BLaER1 treated with 17β-estradiol and CSF1 and Interleukin-3, amounts not matched to agents 10 nM and 100 nM (cell line): ENCODE measurements around the gene SMG6.
A peak's percentile ranks its signal among the peaks of the same experiment; 100 is the strongest.
"Not testable (repeated sequence)": the region's sequence is repeated elsewhere in the genome, so short reads cannot be mapped to it uniquely, and the experiment has no call there.

Experiments
- H3K27ac ChIP-seq, 11 experiments: shearing (Covaris generic); formaldehyde crosslinking; 2 replicates each; pipeline ENCODE4 v1.8.1; 2022
- H3K27me3 ChIP-seq, 11 experiments: shearing (Covaris generic); formaldehyde crosslinking; 2 replicates each; pipeline ENCODE4 v1.8.1; 2022
- H3K36me3 ChIP-seq, 11 experiments: shearing (Covaris generic); formaldehyde crosslinking; 2 replicates each; pipeline ENCODE4 v1.8.1; 2022
- H3K4me1 ChIP-seq, 10 experiments: shearing (Covaris generic); formaldehyde crosslinking; 2 replicates each; pipeline ENCODE4 v1.8.1; 2022
- H3K4me2 ChIP-seq, 11 experiments: shearing (Covaris generic); formaldehyde crosslinking; 2 replicates each; pipeline ENCODE4 v1.8.1; 2022
- H3K4me3 ChIP-seq, 10 experiments: shearing (Covaris generic); formaldehyde crosslinking; 2 replicates each; pipeline ENCODE4 v1.8.1; 2022
- H3K9ac ChIP-seq, 11 experiments: shearing (Covaris generic); formaldehyde crosslinking; 2 replicates each; pipeline ENCODE4 v1.8.1; 2022
- H3K9me3 ChIP-seq, 11 experiments: shearing (Covaris generic); formaldehyde crosslinking; replicated peaks in 1 of 11; 2 replicates each; pipeline ENCODE4 v1.8.1; 2022
- H4K20me1 ChIP-seq, 11 experiments: shearing (Covaris generic); formaldehyde crosslinking; 2 replicates each; pipeline ENCODE4 v1.8.1; 2022
- Cebpa-rat ChIP-seq, 11 experiments: shearing (Covaris generic); IDR thresholded peaks; 2 replicates each; pipeline ENCODE4 v1.8.1; 2022

The SMG6 gene

GRCh38 chr17:2336852-2337543 lies 33.4 kb upstream of the SMG6 start, which contains the start of gene SGSM2:
TSS of gene SGSM2 (plus strand) at chr17:2337501. CDS start at chr17:2337689, 188 bp downstream.
- H4K20me1 ChIP-seq = peaks cover 0 to 62% (median 40%) of the 10 kb centered on the region in 11 experiments; a peak in 18 of 22 replicates
- H3K9me3 ChIP-seq = no peaks in the 10 kb centered on the region
- peaks cover 37 to 51% (median 47%) of the 10 kb centered on the region in 11 experiments for H3K36me3 ChIP-seq
- peak within 1 kb of the TSS; percentile 81 to 95 (median 91) for H3K9ac ChIP-seq
- no peaks in the 10 kb centered on the region for H3K27me3 ChIP-seq
- peaks cover 24 to 42% (median 36%) of the 10 kb centered on the region in 10 experiments for H3K4me1 ChIP-seq
- H3K4me3 ChIP-seq = peak within 1 kb of the TSS; percentile 84 to 99 (median 93)
- no peak for TF ChIP-seq Cebpa-rat (IDR thresholded peaks at IDR 0.05)
- H3K4me2 ChIP-seq = peak within 1 kb of the TSS; percentile 91 to 100 (median 98)
- H3K27ac ChIP-seq = peak within 1 kb of the TSS; percentile 77 to 92 (median 86)

DNA sequence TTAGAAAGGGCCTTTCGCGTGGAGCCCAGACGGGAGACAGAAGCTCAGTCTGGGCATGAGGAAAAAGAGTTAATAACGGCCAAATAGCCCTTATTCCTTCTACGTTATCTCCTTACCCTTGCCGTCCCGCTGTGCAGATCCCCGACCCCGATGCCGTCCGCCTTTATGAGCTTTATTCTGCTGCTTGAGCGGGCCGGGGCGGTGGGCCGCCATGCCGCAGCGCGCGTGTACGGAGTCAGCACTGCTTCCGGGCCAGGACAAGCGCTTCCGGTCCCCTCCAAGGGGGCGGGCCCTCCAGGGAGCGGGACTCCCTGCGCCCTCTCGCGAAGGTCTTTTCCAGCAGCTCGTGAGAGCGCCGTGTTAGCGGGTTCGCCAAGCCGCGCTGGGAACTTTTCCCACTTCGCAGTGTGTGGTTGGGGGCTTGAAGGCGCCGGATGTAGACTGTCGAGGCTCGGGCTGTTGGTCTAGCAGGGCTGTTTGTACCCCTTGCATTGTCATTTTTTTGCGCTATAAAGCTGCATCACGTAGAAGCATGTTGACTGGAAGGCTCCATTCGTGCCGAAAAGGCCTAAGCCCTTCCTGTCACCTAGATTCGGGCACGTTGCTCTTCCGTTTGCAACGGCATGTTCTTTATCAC lies 32.7 kb upstream of the SMG6 start, which contains the start of gene TSR1:
Gene TSR1 (minus strand): TSS at position 243 of the 637 bp plus-strand sequence. CDS start 30 bp downstream, at position 213.
- Histone ChIP-seq H3K4me3 (peak within 1 kb of the TSS; percentile 84 to 99 (median 93)), H3K9me3 (no peaks in the 10 kb centered on the region), H4K20me1 (peaks cover 0 to 62% (median 47%) of the 10 kb centered on the region in 11 experiments; a peak in 18 of 22 replicates), H3K27me3 (no peaks in the 10 kb centered on the region), H3K4me2 (peak within 1 kb of the TSS; percentile 92 to 100 (median 98)), H3K9ac (peak within 1 kb of the TSS; percentile 81 to 95 (median 91)), H3K36me3 (peaks cover 41 to 51% (median 47%) of the 10 kb centered on the region in 11 experiments), H3K4me1 (peaks cover 24 to 42% (median 37%) of the 10 kb centered on the region in 10 experiments), H3K27ac (peak within 1 kb of the TSS; percentile 77 to 92 (median 86); a peak in 21 of 22 replicates)
- no peak for TF ChIP-seq Cebpa-rat (IDR thresholded peaks at IDR 0.05)

DNA sequence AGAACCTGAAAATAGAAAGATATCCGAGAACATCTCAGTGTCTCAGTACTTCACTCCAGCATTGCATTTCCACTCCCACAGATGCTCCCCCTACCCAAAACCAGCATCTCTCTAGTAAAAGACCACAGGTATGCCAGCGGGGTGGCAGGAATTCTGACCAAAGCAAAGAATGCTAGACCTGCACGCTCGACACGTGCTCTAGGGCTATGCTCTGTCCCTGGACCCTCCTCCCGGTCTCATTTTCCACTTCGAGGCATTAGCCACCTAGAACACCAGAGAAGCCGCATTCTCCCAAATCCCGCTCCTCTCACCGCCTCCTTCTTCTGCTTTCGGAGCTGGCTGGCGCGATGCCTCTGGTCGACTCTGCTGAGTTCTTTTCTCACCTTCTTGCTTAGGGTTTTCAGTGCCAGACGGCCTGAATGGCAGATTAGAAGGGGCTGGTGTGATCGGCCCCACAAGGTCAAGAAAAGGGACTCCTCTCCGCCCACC lies 32.2 kb upstream of the SMG6 start:
- Histone ChIP-seq H3K36me3 (peaks cover 45 to 51% (median 49%) of the 10 kb centered on the region in 11 experiments), H3K9ac (peak overlapping the region; percentile 81 to 95 (median 91)), H3K4me2 (peak overlapping the region; percentile 81 to 100 (median 97)), H4K20me1 (peaks cover 0 to 68% (median 52%) of the 10 kb centered on the region in 11 experiments; a peak in 18 of 22 replicates), H3K27ac (peak overlapping the region; percentile 47 to 92 (median 86); a peak in 21 of 22 replicates), H3K4me1 (peaks cover 24 to 42% (median 38%) of the 10 kb centered on the region in 10 experiments), H3K27me3 (no peaks in the 10 kb centered on the region), H3K9me3 (no peaks in the 10 kb centered on the region), H3K4me3 (peak overlapping the region; percentile 84 to 99 (median 93))
- no peak for TF ChIP-seq Cebpa-rat (IDR thresholded peaks at IDR 0.05)

DNA sequence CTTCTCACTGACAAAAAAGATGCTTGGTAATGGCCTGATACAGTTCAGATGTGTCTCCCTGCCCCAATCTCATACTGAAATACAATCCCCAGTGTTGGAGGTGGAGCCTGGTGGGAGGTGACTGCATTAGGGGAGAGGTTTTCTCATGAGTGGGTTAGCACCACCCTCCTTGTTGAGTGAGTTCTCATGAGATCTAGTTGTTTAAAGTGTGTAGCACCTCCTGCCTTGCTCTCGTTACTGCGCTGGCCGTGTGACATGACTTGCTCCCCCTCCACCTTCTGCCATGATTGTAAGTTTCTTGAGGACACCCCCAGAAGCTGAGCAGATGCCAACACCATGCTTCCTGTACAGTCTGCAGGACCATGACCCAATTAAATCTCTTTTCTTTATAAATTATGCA lies 27.7 kb upstream of the SMG6 start:
- no peak for TF ChIP-seq Cebpa-rat (IDR thresholded peaks at IDR 0.05)
- H3K4me3 ChIP-seq = no peak overlapping the region
- peaks cover 19 to 26% (median 23%) of the 10 kb centered on the region in 10 experiments for H3K4me1 ChIP-seq
- peaks cover 0 to 95% (median 83%) of the 10 kb centered on the region in 11 experiments; a peak in 18 of 22 replicates for H4K20me1 ChIP-seq
- peaks cover 88 to 94% (median 91%) of the 10 kb centered on the region in 11 experiments for H3K36me3 ChIP-seq
- no peak overlapping the region; a peak in 1 of 22 replicates for H3K4me2 ChIP-seq
- H3K9me3 ChIP-seq = no peaks in the 10 kb centered on the region
- H3K9ac ChIP-seq = no peak overlapping the region
- H3K27ac ChIP-seq = no peak overlapping the region
- no peaks in the 10 kb centered on the region for H3K27me3 ChIP-seq

DNA sequence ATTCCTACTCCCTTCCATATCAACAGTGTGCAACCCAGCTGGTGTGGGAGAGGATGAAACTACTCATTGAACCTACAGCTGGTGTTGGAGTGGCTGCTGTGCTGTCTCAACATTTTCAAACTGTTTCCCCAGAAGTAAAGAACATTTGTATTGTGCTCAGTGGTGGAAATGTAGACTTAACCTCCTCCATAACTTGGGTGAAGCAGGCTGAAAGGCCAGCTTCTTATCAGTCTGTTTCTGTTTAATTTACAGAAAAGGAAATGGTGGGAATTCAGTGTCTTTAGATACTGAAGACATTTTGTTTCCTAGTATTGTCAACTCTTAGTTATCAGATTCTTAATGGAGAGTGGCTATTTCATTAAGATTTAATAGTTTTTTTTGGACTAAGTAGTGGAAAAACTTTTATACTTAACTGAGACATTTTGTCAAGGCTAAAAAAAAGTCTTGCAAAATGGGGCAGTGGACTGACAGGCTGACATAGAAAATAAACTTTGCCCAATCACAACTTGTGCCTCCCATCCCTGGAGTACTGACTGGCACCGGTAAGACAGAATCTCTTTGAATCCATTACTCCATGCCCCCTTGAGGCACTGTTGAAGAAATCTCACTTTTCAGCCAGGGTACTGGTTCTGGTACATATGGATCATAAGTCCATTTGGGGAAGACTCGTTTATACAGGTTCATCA lies 20.2 kb upstream of the SMG6 start:
- Histone ChIP-seq H3K9ac (no peak overlapping the region), H3K27me3 (no peaks in the 10 kb centered on the region), H3K27ac (no peak overlapping the region), H3K9me3 (no peaks in the 10 kb centered on the region), H3K4me1 (peaks cover 0 to 11% (median 0%) of the 10 kb centered on the region in 10 experiments; a peak in 5 of 20 replicates), H3K36me3 (peaks cover 83 to 95% (median 86%) of the 10 kb centered on the region in 11 experiments), H3K4me3 (no peak overlapping the region), H4K20me1 (peaks cover 0 to 80% (median 43%) of the 10 kb centered on the region in 11 experiments; a peak in 17 of 22 replicates), H3K4me2 (no peak overlapping the region)
- no peak for TF ChIP-seq Cebpa-rat (IDR thresholded peaks at IDR 0.05)

DNA sequence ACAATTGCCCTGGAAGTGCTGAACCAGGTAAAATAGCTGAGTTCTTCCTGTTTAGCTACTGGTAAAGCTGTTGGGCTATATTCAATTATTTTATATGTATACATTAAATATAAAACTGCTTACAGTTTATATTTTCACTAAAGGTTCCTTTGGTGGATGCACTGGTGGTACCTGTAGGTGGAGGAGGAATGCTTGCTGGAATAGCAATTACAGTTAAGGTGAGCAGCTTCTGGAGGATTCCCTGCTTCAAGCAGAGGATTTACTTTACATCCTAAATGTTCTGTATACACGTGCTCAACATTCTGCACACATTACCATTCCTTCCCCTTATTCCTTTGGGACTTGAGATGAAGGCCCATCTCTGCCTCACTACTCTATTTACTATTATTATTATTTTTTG lies 17.8 kb upstream of the SMG6 start:
- TF ChIP-seq Cebpa-rat (IDR thresholded peaks at IDR 0.05) = no peak
- Histone ChIP-seq H3K27ac (no peak overlapping the region), H3K4me2 (no peak overlapping the region), H3K27me3 (no peaks in the 10 kb centered on the region), H3K9me3 (no peaks in the 10 kb centered on the region), H3K4me3 (no peak overlapping the region), H4K20me1 (peaks cover 0 to 56% (median 20%) of the 10 kb centered on the region in 11 experiments; a peak in 16 of 22 replicates), H3K36me3 (peaks cover 59 to 71% (median 64%) of the 10 kb centered on the region in 11 experiments), H3K9ac (no peak overlapping the region), H3K4me1 (peaks cover 0 to 19% (median 0%) of the 10 kb centered on the region in 10 experiments; a peak in 5 of 20 replicates)

- peaks cover 36 to 48% (median 40%) of the 10 kb centered on the region in 11 experiments for H3K36me3 ChIP-seq
- H3K27ac ChIP-seq = peak overlapping the region in 1 of 11 experiments; percentile 45; a peak in 1 of 22 replicates
- no peak overlapping the region for H3K9ac ChIP-seq
- peaks cover 0 to 19% (median 0%) of the 10 kb centered on the region in 10 experiments; a peak in 5 of 20 replicates for H3K4me1 ChIP-seq
- H3K27me3 ChIP-seq = no peaks in the 10 kb centered on the region
- no peak for TF ChIP-seq Cebpa-rat (IDR thresholded peaks at IDR 0.05)
- H4K20me1 ChIP-seq = peaks cover 0 to 33% (median 9%) of the 10 kb centered on the region in 11 experiments; a peak in 9 of 22 replicates
- H3K4me3 ChIP-seq = no peak overlapping the region
- peak overlapping the region in 2 of 11 experiments; percentile 56; a peak in 4 of 22 replicates for H3K4me2 ChIP-seq
- no peaks in the 10 kb centered on the region for H3K9me3 ChIP-seq
Measured at GRCh38 chr17:2319051-2319450, 15.5 kb upstream of the SMG6 start.

DNA sequence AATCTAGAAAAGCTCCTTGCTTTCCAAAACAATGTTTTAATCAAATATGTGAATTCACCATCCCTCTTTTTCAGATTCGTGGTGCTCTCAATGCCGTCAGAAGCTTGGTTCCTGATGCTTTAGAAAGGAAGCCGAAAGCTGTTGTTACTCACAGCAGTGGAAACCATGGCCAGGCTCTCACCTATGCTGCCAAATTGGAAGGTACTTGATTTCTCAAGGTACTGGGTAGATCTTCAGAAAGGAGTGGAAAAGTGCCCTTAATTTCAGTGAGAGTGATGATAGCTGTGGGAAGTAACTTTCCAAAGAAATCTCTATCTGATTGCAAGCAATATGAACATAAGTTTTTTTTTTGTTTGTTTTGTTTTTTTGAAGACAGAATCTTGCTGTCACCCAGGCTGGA lies 14.2 kb upstream of the SMG6 start:
- H3K4me3 ChIP-seq = no peak overlapping the region
- H3K36me3 ChIP-seq = peaks cover 23 to 35% (median 28%) of the 10 kb centered on the region in 11 experiments
- H3K27ac ChIP-seq = no peak overlapping the region
- peaks cover 0 to 19% (median 0%) of the 10 kb centered on the region in 10 experiments; a peak in 5 of 20 replicates for H3K4me1 ChIP-seq
- no peak overlapping the region for H3K4me2 ChIP-seq
- TF ChIP-seq Cebpa-rat (IDR thresholded peaks at IDR 0.05) = no peak
- peaks cover 0 to 20% (median 4%) of the 10 kb centered on the region in 11 experiments; a peak in 8 of 22 replicates for H4K20me1 ChIP-seq
- no peaks in the 10 kb centered on the region for H3K27me3 ChIP-seq
- H3K9ac ChIP-seq = no peak overlapping the region
- H3K9me3 ChIP-seq = no peaks in the 10 kb centered on the region

DNA sequence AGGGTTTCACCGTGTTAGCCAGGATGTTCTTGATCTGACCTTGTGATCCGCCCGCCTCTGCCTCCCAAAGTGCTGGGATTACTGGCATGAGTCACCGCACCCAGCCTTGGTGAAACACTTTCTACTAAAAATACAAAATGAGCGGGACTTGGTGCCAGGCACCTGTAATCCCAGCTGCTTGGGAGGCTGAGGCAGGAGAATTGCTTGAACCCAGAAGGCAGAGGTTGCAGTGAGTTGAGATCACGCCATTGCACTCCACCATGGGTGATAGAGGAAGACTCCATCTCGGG lies 13.3 kb upstream of the SMG6 start:
- not testable (repeated sequence) for H3K4me3 ChIP-seq, H3K27ac ChIP-seq, H3K9ac ChIP-seq, H3K9me3 ChIP-seq, H3K4me2 ChIP-seq, H3K27me3 ChIP-seq
- peaks cover 0 to 19% (median 0%) of the 10 kb centered on the region in 10 experiments; a peak in 5 of 20 replicates for H3K4me1 ChIP-seq
- peaks cover 0 to 11% (median 0%) of the 10 kb centered on the region in 11 experiments; a peak in 6 of 22 replicates for H4K20me1 ChIP-seq
- peaks cover 15 to 26% (median 18%) of the 10 kb centered on the region in 11 experiments for H3K36me3 ChIP-seq
